DOHH2 (cell line): ENCODE data around the gene USH1G.

Experiments used
- H3F3A ChIP-seq: fragments of 200-600 bp; sonication (generic), shearing (Covaris generic); 2 replicates; pipeline ENCODE4 v1.6.0; 2016; ENCODE audit warnings: antibody characterized with exemption, mild to moderate bottlenecking; ENCODE audit not compliant: control insufficient read depth, insufficient read depth
- H3K27ac ChIP-seq: fragments of 200-600 bp; sonication (generic); 2 replicates; pipeline ENCODE4 v1.5.1; 2014; ENCODE audit warnings: low read depth, mild to moderate bottlenecking, low read length, moderate library complexity
- H3K27me3 ChIP-seq: fragments of 200-600 bp; sonication (generic); 2 replicates; pipeline ENCODE4 v1.6.1; 2014; ENCODE audit warnings: mild to moderate bottlenecking, low read length, mixed read lengths; ENCODE audit not compliant: control insufficient read depth
- H3K36me3 ChIP-seq: fragments of 200-600 bp; sonication (generic); 2 replicates; pipeline ENCODE4 v1.6.1; 2014; ENCODE audit warnings: mild to moderate bottlenecking, low read length, moderate library complexity, mixed read lengths; ENCODE audit not compliant: control insufficient read depth
- H3K4me1 ChIP-seq: fragments of 200-600 bp; sonication (generic); 2 replicates; pipeline ENCODE4 v1.6.1; 2014; ENCODE audit warnings: mild to moderate bottlenecking, low read length, mixed read lengths; ENCODE audit not compliant: control insufficient read depth
- H3K4me2 ChIP-seq: fragments of 200-600 bp; sonication (generic); 2 replicates; pipeline ENCODE4 v1.6.0; 2014; ENCODE audit warnings: mild to moderate bottlenecking, low read length, moderate library complexity
- H3K4me3 ChIP-seq: fragments of 200-600 bp; sonication (generic); 2 replicates; pipeline ENCODE4 v1.5.1; 2014; ENCODE audit warnings: mild to moderate bottlenecking, low read length, mixed read lengths
- H3K79me2 ChIP-seq: fragments of 200-600 bp; sonication (generic); 2 replicates; pipeline ENCODE4 v1.6.1; 2014; ENCODE audit warnings: mild to moderate bottlenecking, low read length, mixed read lengths; ENCODE audit not compliant: control insufficient read depth
- H3K9me2 ChIP-seq: fragments of 200-600 bp; sonication (generic); replicated peaks from 2 replicates; pipeline ENCODE4 v1.6.1; 2014; ENCODE audit warnings: mild to moderate bottlenecking, low read length, mixed read lengths; ENCODE audit not compliant: control insufficient read depth
- H3K9me3 ChIP-seq: fragments of 200-600 bp; sonication (generic); 2 replicates; pipeline ENCODE4 v1.6.1; 2014; ENCODE audit warnings: antibody characterized with exemption, low read length, mixed read lengths; ENCODE audit not compliant: control insufficient read depth, insufficient read depth
- H4K20me1 ChIP-seq: fragments of 200-600 bp; sonication (generic); 2 replicates; pipeline ENCODE4 v1.6.0; 2014; ENCODE audit warnings: low read depth, mild to moderate bottlenecking, antibody characterized with exemption, low read length, moderate library complexity; ENCODE audit not compliant: control insufficient read depth, insufficient read depth
- EZH2phosphoT487 ChIP-seq: fragments of 200-600 bp; sonication (generic); IDR thresholded peaks from 2 replicates; pipeline ENCODE4 v1.6.1; 2017; ENCODE audit warnings: borderline replicate concordance, mild to moderate bottlenecking, antibody characterized with exemption, low read length, moderate library complexity, mixed read lengths
- TF ChIP-seq, protein P1 (sequence below): fragments of 200-600 bp; sonication (generic); IDR thresholded peaks from one replicate; pipeline ENCODE4 v1.5.1; 2014; ENCODE audit warnings: antibody characterized with exemption, mild to moderate bottlenecking, low read depth, low read length; ENCODE audit not compliant: poor library complexity, severe bottlenecking

USH1G gene

DNA sequence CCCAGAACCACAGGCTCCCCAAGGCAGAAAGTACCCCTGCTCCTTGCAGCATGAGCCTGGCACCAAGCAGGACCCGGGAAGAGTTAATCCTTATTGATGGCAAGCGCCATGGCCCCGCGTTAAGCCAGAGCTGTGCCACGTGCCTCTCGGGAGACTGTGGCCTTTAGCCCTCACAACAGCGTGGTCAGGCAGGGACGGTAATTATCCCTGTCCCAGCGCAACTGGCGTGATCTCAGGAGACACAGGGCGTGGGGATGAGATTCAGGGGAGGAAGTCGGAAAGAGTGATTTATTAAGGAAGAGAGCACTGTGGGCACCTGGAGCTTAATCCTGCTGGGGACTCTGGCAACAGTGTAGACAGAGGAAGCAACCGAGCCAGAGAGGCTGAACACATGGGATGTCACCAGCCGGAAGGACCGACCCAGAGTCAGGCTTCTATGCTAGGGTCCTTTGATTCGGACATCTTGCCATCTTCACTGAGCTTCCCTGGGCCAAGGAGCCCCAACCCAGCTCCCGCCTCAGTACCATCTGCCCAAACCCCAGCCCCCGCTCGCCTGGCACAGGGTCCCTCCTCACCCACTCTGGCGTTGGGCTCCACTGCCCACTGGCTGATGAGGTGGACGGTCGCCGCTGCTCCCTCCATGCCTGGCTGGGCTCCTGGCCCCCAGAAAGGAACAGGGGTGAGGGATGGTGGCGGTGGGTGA, 29.5 kb upstream of the USH1G start:
- TF ChIP-seq, protein P1, sequence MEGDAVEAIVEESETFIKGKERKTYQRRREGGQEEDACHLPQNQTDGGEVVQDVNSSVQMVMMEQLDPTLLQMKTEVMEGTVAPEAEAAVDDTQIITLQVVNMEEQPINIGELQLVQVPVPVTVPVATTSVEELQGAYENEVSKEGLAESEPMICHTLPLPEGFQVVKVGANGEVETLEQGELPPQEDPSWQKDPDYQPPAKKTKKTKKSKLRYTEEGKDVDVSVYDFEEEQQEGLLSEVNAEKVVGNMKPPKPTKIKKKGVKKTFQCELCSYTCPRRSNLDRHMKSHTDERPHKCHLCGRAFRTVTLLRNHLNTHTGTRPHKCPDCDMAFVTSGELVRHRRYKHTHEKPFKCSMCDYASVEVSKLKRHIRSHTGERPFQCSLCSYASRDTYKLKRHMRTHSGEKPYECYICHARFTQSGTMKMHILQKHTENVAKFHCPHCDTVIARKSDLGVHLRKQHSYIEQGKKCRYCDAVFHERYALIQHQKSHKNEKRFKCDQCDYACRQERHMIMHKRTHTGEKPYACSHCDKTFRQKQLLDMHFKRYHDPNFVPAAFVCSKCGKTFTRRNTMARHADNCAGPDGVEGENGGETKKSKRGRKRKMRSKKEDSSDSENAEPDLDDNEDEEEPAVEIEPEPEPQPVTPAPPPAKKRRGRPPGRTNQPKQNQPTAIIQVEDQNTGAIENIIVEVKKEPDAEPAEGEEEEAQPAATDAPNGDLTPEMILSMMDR: no peak
- no peak for TF ChIP-seq EZH2phosphoT487
- Histone ChIP-seq H3K4me1 (no peaks in the 10 kb centered on the region), H3K9me2 (no peaks in the 10 kb centered on the region), H3K27ac (no peak overlapping the region), H3K4me2 (no peak overlapping the region), H3K36me3 (no peaks in the 10 kb centered on the region), H3K79me2 (no peaks in the 10 kb centered on the region), H3K27me3 (no peaks in the 10 kb centered on the region), H3F3A (no peaks in the 10 kb centered on the region), H3K9me3 (no peaks in the 10 kb centered on the region), H3K4me3 (no peak overlapping the region), H4K20me1 (no peaks in the 10 kb centered on the region)

DNA sequence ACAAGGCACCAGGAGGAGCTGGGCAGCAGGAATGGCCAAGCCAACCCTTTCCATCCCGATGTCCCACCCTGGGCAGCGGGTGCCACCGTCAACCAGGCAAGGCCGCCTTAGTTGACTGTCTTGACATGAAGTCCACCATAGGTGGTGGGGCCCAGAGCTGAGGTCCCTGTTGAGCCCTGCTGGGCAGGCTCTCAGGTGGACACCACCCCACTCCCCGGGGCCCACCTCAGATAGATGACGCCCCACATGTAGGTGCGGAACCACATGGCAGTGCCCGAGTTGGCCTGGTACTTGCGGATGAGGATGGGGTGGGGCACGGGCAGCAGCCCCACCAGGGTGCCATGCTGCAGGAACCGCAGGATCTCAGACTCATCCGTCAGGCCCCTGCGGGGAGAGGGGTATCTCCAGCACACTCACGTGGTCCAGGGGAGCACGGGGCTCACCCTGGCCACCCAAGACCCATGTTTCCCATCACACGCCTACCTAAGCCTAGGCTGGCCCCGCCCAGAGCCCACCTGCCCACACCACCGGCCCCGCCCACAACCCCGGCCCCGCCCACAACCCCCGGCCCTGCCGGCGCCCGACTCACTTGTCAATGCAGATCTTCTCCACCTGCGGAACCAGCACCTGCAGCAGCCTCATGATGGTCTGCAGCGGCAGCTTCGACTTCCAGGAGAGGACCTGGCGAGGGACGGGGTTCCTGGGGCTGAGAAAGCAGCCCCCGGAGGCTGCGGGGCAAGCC, 28.8 kb upstream of the USH1G start:
- Histone ChIP-seq H3K9me2 (no peaks in the 10 kb centered on the region), H3K36me3 (no peaks in the 10 kb centered on the region), H3K4me3 (no peak overlapping the region), H3K9me3 (no peaks in the 10 kb centered on the region), H3K4me2 (no peak overlapping the region), H3K4me1 (no peaks in the 10 kb centered on the region), H3F3A (no peaks in the 10 kb centered on the region), H3K27ac (no peak overlapping the region), H3K27me3 (no peaks in the 10 kb centered on the region), H3K79me2 (no peaks in the 10 kb centered on the region), H4K20me1 (no peaks in the 10 kb centered on the region)
- TF ChIP-seq, protein P1: no peak
- no peak for TF ChIP-seq EZH2phosphoT487

DNA sequence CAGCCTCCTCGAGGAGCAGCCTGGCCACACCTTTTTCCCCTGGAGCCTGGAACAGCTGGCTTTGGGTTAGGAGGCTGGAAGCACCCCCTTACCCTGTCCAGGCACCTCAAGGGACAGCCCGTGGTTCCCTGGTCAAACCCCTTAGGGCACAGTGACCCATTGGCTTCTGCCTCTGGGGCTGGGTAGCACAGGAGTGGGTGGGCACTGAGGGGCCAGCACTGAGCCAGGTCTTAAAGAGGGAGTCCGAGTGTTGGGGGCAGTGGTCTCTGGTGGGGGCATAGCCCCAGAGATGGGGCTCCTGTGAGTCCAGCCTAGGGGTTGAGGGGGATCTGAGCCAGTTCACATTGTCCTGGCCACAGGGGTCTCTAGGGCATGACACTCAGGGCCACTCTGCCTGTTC, 28.0 kb upstream of the USH1G start:
- H4K20me1 ChIP-seq: no peaks in the 10 kb centered on the region
- H3K4me2 ChIP-seq: no peak overlapping the region
- H3K36me3 ChIP-seq: no peaks in the 10 kb centered on the region
- H3F3A ChIP-seq: no peaks in the 10 kb centered on the region
- no peaks in the 10 kb centered on the region for H3K79me2 ChIP-seq
- no peaks in the 10 kb centered on the region for H3K9me2 ChIP-seq
- H3K9me3 ChIP-seq: no peaks in the 10 kb centered on the region
- no peaks in the 10 kb centered on the region for H3K27me3 ChIP-seq
- no peak overlapping the region for H3K27ac ChIP-seq
- TF ChIP-seq, protein P1: no peak
- TF ChIP-seq EZH2phosphoT487: no peak
- no peaks in the 10 kb centered on the region for H3K4me1 ChIP-seq
- no peak overlapping the region for H3K4me3 ChIP-seq
